ENCODE measurements around the gene SAMMSON.

GRCh38 chr3:70108546-70108945, 109.0 kb downstream of the SAMMSON start:
- TF ChIP-seq CTCF (IDR thresholded peaks at IDR 0.05; ENCODE audit: insufficient read depth, low read length) (no peak), POLR2AphosphoS5 (IDR thresholded peaks at IDR 0.05; ENCODE audit: low read depth) (no peak), SPI1 (IDR thresholded peaks at IDR 0.05; ENCODE audit: borderline replicate concordance, low read depth) (no peak)
